SK-N-MC (cell line): Measurements from ENCODE around the gene DDX27.

Experiments used
- EZH2 ChIP-seq: fragments of 200-600 bp; sonication (generic); IDR thresholded peaks from one replicate; pipeline ENCODE4 v1.6.1; 2017; ENCODE audit warnings: antibody characterized with exemption
- FOXP2 ChIP-seq: optimal IDR thresholded peaks from 2 replicates; pipeline ENCODE3; 2011; ENCODE audit warnings: mild to moderate bottlenecking, moderate library complexity; ENCODE audit not compliant: insufficient read depth; ENCODE audit errors: extremely low read length, control extremely low read depth
- POLR2AphosphoS5 ChIP-seq: IDR thresholded peaks from 2 replicates; pipeline ENCODE4 v1.6.1; 2012; ENCODE audit warnings: mild to moderate bottlenecking, low read depth, low read length, borderline replicate concordance

DNA sequence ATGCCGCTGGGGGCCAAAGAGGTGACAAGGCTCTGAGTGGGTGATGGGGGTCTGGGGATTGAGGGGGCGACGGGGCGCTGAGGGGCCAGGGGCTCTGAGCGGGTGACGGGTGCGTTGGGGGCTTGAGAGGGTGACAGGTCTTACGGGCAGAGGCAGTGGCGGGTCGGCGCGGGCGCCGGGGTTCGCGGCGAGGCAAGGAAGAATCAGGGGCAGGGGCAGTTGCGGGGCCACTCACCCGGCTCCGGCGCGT lies 58.5 kb downstream of the DDX27 start:
- TF ChIP-seq EZH2 = no peak
- TF ChIP-seq POLR2AphosphoS5 = no peak
- no peak for TF ChIP-seq FOXP2
